Left kidney (tissue), 8 donors: ENCODE data around the gene FCN2. TPM values are rescaled to one million over a fixed set of nuclear protein-coding genes. Genes with fewer than 3 reads are reported as not detected.

ENCODE experiments used
- DNase-seq: peaks from one replicate; pipeline ENCODE4 v3.0.0-alpha.2; 2013
- long read RNA-seq, 8 donors: transcript quantifications; one replicate each; lab custom pipeline, GENCODE V29; 2026
- polyA plus RNA-seq: library from polyadenylated mRNA; unstranded; fragments of 120-200 nt; gene quantifications from one replicate; pipeline ENCODE4 v1.2.1, GENCODE V29; 2013; ENCODE audit not compliant: insufficient read length

The FCN2 gene
- 0.48 TPM for polyA plus RNA-seq
- long read RNA-seq, donor 1: 0 reads
- long read RNA-seq, donor 2, partial matches to known transcripts: 0 of 2 reads
- long read RNA-seq, donor 2, other reads (novel, unspliced or antisense): 0 of 2 reads
- long read RNA-seq, donor 3: 0 reads
- long read RNA-seq, donor 4: 0 reads
- long read RNA-seq, donor 5: 0 reads
- long read RNA-seq, donor 6, partial matches to known transcripts: 0 of 1 reads
- long read RNA-seq, donor 6, other reads (novel, unspliced or antisense): 0 of 1 reads
- long read RNA-seq, donor 7: 0 reads
- long read RNA-seq, donor 8: 0 reads

GRCh38 chr9:134880484-134881312, at the start of gene FCN2:
Gene FCN2, plus strand, starts transcription at chr9:134880810. Its CDS starts 12 bp downstream, at chr9:134880822.
- DNase-seq: no peak

DNA sequence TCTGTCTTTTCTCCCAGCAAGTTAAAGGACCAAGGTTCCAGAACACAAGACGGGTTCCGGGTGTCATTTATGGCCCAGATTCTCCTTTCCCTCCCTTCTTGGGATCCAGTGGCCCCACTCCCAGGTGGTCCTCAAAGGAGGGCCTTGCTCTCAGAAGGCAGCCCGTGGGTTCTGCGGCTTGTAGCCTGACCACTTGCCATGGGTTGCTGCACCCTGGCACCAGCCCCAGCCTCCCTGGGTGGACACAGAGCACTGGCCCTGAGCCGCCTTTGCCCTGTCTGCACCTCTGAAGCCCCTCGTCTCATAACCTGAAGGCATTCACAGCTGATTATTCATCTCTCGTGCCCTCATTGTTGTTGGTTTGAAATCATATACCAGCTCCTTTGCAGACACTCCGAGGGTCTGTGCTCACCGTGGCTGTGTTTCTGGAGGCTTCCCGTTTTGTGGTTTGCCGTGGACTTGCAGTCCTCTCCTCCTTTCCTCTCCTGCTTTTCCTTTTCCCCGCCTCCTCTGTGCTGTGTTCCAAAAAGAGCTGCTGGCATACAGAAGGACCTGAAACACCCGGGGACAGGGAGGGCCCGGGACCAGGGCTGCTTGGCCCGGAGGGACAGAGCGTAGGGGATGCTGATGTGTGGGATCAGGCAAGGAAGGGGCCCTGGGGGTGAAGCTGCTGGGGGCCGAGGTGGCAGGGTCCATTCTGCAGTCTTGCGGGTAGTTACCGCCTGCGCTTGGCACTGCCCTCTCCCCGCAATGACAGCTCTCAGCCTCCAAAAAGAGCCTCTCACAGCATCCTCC, 49.5 kb upstream of the FCN2 start:
- DNase-seq: no peak

- DNase-seq: no peak
Measured at GRCh38 chr9:134832471-134832870, 48.1 kb upstream of the FCN2 start.

DNA sequence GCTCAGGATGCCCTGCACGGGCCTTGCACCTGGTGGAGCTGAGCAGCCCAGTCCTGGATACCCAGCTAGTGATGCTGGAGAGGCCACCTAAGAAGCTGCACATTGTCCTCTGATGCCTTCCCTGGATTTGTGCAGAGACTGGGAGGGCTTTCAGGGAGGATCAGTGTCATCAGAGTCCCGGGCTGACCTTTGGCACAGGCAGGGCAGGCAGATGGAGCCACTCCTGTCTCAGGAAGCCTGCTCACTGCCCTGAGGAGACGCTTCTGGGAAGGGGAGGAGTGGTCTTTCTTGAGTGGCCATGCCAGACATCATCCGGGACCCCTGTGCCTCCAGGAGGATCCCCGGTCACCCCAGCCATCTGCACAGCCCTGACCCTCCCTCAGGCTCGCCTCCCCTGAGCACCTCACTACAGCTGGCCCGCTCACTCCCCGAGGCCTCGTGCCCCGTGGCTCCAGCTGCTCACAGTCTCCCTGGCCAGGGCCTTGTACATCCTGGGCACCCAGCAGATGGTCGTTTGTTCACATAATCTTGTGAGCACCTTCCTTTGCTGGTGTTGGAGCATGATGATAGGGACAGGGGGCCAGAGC, 47.2 kb upstream of the FCN2 start:
- DNase-seq: peak; percentile 5

DNA sequence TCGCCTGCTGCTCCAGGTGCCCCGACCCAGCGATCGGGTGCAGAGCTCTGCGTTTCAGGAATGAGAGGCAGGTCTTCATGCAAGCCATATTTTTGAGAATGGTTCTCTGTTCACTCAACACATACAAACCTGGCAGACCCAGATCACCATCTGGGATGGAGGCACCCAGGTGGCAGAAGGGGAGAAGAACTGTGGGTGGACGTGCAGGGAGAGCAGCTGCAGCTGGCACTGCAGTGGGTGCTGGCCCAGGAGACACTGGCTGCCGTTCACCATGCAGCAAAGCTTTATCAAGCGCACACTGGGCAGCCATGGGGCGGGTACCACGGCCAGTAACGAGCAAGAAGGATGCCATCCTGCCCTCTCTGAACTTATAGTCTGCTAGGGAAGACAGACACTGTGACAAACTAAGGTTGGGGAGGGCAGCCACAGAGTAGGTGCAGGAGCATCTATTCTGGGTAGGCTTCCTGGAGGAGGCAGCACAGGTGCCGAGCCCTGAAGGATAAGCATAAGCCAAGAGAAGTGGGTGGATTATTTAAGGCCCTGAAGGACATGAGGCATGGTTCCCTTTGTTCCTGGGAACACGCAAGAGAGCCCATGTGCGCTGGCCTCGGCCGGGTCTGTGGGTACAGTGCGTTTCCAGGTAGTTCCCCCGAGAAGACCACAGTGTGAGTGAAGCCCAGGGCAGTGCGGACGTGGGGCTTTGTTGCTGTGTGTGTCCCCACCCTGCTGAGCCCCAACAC, 46.2 kb upstream of the FCN2 start:
- no peak for DNase-seq

DNA sequence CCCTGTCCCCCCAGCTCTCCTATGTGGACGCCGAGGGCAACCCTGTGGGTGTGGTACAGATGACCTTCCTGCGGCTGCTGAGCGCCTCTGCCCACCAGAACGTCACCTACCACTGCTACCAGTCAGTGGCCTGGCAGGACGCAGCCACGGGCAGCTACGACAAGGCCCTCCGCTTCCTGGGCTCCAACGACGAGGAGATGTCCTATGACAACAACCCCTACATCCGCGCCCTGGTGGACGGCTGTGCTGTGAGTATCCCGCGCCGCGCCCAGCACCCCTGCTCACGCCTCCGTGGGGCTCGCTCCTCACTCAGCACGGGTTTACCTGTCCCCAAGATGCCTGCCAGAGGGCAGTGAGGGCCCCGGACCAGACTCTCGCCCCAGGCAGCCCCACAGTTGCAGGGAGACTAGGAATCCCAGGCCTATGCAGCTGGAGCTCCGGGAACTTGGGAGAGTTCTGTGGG, 45.6 kb upstream of the FCN2 start:
- no peak for DNase-seq

GRCh38 chr9:134835448-134835847, 45.2 kb upstream of the FCN2 start:
- DNase-seq: no peak

DNA sequence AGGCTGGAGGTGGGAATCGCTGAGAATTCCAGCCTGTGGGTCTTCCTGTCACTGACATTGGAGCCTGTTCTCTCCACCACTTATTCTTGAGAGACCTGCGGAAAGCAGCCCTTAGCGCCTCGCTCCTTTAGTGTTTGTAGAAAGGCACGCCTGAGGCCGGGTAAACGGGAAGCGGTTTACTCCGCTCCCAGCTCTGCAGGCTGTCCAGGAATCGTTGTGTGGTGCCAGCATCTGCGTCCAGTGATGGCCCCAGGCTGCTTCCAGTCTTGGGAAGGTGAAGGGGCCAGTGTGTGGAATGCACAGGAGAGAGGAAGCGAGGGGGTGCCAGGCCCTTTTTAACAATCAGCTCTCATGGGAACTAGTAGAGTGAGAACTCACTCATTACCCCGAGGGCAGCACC, 44.6 kb upstream of the FCN2 start:
- DNase-seq: no peak

- DNase-seq: no peak
Measured at GRCh38 chr9:134836406-134836970, 44.1 kb upstream of the FCN2 start.

DNA sequence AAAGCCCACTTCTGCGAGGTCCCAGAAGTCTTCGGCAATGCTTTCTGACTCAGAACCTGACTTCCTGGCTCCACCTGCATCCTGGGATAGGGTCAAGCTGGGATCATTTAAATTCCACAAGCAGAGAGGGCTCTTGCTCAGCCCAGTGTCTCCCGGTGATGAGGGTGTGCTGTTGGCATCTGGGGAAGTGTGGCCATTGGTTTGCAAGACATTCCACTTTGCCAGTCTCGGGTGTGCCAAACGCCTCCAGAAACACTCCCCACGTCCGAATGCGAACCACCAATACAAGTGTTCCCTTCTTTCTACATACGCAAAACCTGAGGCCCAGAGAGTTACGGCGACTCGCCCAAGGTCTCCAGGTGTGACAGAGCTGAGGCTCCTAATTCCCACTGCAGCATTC, 43.1 kb upstream of the FCN2 start:
- no peak for DNase-seq

- no peak for DNase-seq
Measured at GRCh38 chr9:134838651-134839454, 41.8 kb upstream of the FCN2 start.

GRCh38 chr9:134839455-134840125, 41.0 kb upstream of the FCN2 start:
- DNase-seq: no peak

- no peak for DNase-seq
Measured at GRCh38 chr9:134840511-134840910, 40.1 kb upstream of the FCN2 start.

DNA sequence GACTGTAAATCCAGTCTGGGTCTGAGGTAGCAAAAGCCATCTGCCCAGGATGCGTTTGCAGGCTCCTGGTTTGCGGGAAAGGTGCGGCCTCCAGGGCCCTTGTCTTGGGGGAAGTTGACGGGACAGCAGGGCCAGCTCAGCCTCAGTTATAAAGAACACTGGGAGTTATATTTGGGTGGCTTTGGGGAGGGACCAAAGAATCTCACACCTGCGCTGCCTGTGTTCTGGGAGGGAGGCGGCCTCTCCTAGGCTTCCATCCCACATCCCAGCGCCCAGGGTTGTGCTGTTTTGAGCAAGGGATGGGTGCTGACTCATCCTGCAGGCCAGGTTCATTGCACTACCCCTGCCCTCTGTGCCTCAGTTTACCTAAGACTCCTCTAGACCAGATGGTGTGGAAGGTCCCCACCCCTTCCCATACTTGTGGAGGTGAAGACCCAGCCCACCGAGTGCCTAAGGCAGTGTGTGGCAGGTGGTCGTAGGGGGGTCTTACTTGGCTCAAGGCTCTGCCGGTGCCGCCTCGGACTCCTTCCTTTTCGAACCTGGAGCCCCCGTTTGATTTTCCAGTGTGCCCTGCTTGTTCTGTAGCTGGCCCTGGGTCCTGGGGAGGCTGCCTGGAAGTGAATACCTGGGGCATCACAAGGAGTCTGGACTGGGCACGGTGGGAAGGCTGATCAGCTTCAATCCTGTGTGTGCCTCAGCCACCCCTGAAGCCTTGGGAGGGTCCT, 39.3 kb upstream of the FCN2 start:
- DNase-seq: no peak

DNA sequence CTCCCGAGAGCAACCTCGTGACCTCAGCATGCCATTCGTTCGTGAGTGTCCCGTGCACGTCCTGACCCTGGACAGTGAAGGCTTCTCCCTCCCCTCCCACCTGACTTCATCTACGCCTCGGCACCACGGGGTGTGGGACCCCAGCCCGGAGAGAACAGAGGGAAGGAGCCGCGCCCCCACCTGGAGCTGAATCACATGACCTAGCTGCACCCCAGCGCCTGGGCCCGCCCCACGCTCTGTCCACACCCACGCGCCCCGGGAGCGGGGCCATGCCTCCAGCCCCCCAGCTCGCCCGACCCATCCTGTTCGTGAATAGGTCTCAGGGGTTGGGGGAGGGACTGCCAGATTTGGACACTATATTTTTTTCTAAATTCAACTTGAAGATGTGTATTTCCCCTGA, 38.3 kb upstream of the FCN2 start:
- no peak for DNase-seq

DNA sequence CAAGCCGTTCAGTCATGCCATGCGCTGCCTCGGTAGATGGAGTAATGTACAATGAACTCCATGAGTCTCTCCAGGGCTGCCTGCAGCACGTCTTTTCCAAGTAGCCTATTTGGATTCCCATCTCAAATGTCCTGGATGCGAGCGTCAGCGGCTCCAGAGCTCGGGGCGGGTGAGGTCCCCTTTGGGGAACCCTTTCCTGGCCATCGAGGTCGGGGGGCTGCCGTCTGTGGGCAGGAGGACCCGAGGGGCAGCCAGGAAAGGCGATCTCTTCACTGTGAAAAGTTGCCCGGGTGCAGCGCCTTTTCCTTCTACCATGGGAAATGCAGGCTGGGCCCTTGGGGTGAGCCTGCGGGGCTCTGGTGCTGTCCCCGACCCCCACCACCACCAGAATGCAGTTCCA, 36.9 kb upstream of the FCN2 start:
- no peak for DNase-seq

DNA sequence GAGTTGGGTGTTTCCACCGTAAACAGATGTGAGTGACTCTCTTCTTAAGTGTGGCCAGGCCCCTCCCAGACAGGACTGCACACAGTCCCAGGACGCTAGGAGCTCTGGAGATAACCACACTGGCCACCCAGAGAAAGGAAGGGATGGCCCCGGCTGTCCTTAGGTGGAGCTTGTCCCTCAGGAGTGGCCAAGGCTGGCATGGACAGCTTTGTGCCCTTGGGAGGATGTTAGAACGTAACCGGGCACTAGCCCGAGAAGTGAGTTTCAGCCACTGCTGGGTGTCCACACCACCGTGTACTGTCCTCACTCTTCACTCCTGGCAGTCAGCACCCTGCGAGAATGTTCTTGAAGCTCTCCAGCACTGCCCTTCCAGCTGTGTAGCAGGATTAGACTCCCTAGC, 35.8 kb upstream of the FCN2 start:
- no peak for DNase-seq

DNA sequence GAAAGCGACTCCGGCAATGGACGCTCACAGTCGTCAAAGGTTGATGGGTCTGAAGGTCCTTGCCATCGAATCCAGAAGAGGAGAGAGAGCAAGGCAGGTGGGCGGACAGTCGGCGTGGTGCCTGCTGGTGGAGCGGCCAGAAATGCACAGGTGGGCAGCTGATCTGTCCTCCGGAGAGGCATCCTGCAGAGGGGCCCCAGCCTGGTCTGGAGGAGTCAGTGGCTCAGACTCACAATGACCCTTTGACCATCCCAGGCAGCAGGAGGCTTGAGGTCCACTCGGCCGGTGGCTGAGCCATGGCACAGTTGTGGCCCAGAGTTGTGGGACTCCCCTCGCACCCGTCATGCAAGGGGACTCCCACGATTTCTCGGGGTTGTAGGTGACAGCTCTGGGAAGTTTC, 34.4 kb upstream of the FCN2 start:
- DNase-seq: no peak

DNA sequence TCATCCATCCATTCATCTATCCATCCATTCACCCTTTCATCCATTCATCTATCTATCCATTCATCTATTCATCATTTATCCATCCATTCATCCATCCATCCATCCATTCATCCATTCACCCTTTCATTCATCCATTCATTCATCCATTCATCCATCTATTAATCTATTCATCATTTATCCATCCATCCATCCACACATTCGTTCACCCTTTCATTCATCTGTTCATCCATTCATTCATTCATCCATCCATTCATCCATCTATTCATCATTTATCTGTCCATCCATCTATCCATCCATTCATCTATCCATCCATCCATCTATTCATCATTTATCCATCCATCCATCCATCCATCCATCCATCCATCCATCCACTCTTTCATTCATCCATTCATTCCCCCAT, 33.9 kb upstream of the FCN2 start:
- DNase-seq: no peak
